ENCODE measurements around the gene COQ4.

Gene COQ4

GRCh38 chr9:128372784-128373183 is 50.1 kb downstream of the COQ4 start:
- peak; percentile 79 for DNase-seq (ENCODE audit: low read depth)

DNA sequence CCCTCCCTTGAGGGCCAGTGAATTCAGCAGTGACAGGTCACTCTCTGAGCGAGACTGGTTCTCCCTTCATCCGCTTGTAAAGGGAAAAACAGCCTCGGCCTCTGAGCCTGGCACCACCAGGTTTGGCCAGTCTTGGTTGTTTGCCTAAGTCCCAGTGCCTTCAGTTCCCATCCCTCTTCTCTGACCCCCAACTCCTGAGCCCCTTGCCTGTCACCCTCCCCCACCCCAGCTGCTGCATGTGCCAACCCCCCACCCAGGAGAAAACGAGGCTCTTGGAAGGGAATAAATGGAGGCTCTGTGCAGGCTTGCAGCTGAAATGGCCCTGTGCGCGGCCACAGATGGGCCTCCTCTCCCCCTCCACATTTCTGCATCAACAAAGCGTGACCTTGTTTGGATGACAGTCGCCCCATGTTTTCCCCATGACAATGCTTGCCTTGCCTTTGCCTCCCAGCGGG is 51.6 kb downstream of the COQ4 start:
- DNase-seq (ENCODE audit: low read depth): no peak

- DNase-seq (ENCODE audit: low read depth): peak; percentile 33
These were observed 53.2 kb downstream of the COQ4 start for GRCh38 chr9:128375865-128376264.

- DNase-seq (ENCODE audit: low read depth): no peak
These were observed 59.6 kb downstream of the COQ4 start for GRCh38 chr9:128382261-128382660.

DNA sequence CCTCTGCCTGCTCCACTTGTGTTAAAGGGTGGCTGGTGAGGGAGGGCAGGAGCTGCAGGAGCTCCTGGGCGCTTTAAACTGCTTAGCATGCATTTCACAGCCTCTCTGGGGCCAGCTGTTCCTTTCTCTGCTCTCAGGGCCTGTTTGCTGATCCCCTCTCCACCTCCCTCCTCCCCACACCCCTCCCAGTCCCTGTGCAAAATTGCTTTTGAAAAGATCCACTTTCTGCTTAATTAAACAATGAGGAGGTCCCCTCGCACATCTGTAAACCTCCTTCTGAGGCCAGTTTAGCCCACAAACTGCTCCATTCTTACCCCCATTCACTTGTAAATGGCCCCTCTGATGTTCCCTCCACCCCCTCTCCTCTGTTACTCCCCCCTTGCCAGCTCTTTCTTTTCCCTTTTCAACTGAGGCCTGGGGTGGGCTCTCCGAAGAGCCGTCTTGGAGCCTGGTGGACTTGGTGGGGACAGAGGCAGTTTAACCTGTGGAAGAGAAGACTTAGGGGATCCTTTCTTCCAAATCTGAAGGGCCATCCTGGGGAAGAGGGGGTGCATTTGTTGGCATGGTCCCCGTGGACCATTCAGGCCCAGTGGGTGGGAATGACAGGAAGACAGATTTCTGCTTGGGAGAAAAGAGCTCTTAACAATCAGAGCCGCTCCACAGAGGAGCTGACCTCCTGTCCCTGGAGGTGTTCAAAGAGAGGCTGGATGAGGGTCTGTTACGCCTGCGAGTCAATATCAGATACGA is 60.5 kb downstream of the COQ4 start:
- DNase-seq (ENCODE audit: low read depth): no peak
